Endodermal cell (in vitro differentiated cells): Measurements from ENCODE around the gene POU2AF1. TPM values are rescaled to one million over a fixed set of nuclear protein-coding genes. Genes with fewer than 3 reads are reported as not detected.

Source experiments
- DNase-seq: peaks from one replicate; pipeline ENCODE4 v3.0.0-alpha.2; 2017
- H3K27ac ChIP-seq: 2 replicates; pipeline ENCODE4 v1.5.1; 2013; ENCODE audit warnings: mild to moderate bottlenecking, low read depth, low read length, moderate library complexity
- H3K27me3 ChIP-seq: 2 replicates; pipeline ENCODE4 v1.6.1; 2013; ENCODE audit warnings: mild to moderate bottlenecking, low read length, moderate library complexity; ENCODE audit not compliant: insufficient read depth, control insufficient read depth, poor library complexity, severe bottlenecking
- H3K36me3 ChIP-seq: 2 replicates; pipeline ENCODE4 v1.7.0; 2013; ENCODE audit warnings: mild to moderate bottlenecking, low read length, moderate library complexity; ENCODE audit not compliant: control insufficient read depth, insufficient read depth
- H3K4me1 ChIP-seq: one replicate; pipeline ENCODE4 v1.7.0; 2013; ENCODE audit warnings: low read length; ENCODE audit not compliant: control insufficient read depth, insufficient read depth
- H3K4me3 ChIP-seq: 2 replicates; pipeline ENCODE4 v1.5.1; 2013; ENCODE audit warnings: mild to moderate bottlenecking, low read length, moderate library complexity
- H3K9ac ChIP-seq: 2 replicates; pipeline ENCODE4 v1.6.1; 2013; ENCODE audit warnings: mild to moderate bottlenecking, low read length, moderate library complexity; ENCODE audit not compliant: poor library complexity, severe bottlenecking; ENCODE audit errors: extremely low read depth
- H3K9me3 ChIP-seq: 2 replicates; pipeline ENCODE4 v1.6.1; 2013; ENCODE audit warnings: mild to moderate bottlenecking, low read length, moderate library complexity; ENCODE audit not compliant: control insufficient read depth
- H3K27ac Mint-ChIP-seq: 2 replicates; pipeline ENCODE4 v1.8.0; 2020; ENCODE audit warnings: mixed read lengths
- H3K27me3 Mint-ChIP-seq: 2 replicates; pipeline ENCODE4 v1.8.0; 2021; ENCODE audit warnings: mild to moderate bottlenecking, mixed read lengths; ENCODE audit not compliant: insufficient read depth
- H3K36me3 Mint-ChIP-seq: 2 replicates; pipeline ENCODE4 v1.8.0; 2020; ENCODE audit warnings: low read depth, mixed read lengths
- H3K4me1 Mint-ChIP-seq: 2 replicates; pipeline ENCODE4 v1.8.0; 2020; ENCODE audit warnings: mixed read lengths
- H3K4me3 Mint-ChIP-seq: 2 replicates; pipeline ENCODE4 v1.8.0; 2020; ENCODE audit warnings: mild to moderate bottlenecking, moderate library complexity, mixed read lengths
- H3K9me3 Mint-ChIP-seq: 2 replicates; pipeline ENCODE4 v1.8.0; 2020; ENCODE audit warnings: mild to moderate bottlenecking, mixed read lengths
- WGBS, 2 experiments: methylation state at CpG; one replicate each; pipeline versions ENCODE4 v1.1.5 to v1.1.7; 2013; ENCODE audit warnings: missing lambda C conversion rate in 2 of 2, mixed read lengths in 1 of 2; ENCODE audit not compliant: insufficient coverage in 1 of 2, insufficient read length in 1 of 2; 5-methylcytosine and 5-hydroxymethylcytosine counted together
- total RNA-seq, 2 donors: library from RNA; stranded (reverse); fragmentation: NEBNext Ultra II Directional in 1 of 2; extraction: Animal tissue kit (Norgen Biotek cat#: 25700) in 1 of 2; gene quantifications; 2 replicates in 1 of 2; 3 replicates in 1 of 2; pipeline ENCODE4 v1.2.1, GENCODE V29; 2021
- TF ChIP-seq, protein P1 (sequence below): fragments of 200-600 bp; sonication (generic); conservative IDR thresholded peaks from 2 replicates; pipeline ENCODE4 v1.5.0; 2021; ENCODE audit warnings: antibody characterized with exemption, mild to moderate bottlenecking

POU2AF1 gene
- total RNA-seq, 2 donors from 2014 or later, result 0.46 to 0.77 TPM

DNA sequence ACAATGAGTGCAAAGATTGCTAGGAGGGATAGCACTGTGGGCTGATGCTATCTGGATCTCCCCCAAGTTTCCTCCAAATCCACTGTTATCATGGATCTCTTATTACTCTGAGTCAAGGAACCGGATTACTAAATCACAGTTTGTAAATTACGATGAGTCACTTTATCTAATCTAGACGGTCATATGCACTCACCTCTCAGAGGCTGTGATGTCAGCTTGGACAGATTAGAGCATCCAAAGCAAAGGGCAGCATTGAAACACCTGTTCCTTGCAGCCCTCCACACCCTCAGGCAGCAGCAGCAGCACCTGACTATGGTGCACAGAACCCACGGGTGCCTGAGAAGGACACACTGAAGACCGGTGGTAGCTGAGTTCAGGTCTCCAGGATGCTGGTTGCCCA, 14.0 kb upstream of the POU2AF1 start:
- no peak for DNase-seq
- Histone ChIP-seq H3K4me1 (no peaks in the 10 kb centered on the region), H3K9ac (no peak overlapping the region), H3K4me3 (no peak overlapping the region), H3K36me3 (no peaks in the 10 kb centered on the region), H3K27me3 (no peaks in the 10 kb centered on the region), H3K9me3 (no peaks in the 10 kb centered on the region), H3K27ac (no peak overlapping the region)
- WGBS, 2 experiments, result 88 to 94% methylated on average over 3 to 5 of the region's 5 CpGs
- TF ChIP-seq, protein P1, sequence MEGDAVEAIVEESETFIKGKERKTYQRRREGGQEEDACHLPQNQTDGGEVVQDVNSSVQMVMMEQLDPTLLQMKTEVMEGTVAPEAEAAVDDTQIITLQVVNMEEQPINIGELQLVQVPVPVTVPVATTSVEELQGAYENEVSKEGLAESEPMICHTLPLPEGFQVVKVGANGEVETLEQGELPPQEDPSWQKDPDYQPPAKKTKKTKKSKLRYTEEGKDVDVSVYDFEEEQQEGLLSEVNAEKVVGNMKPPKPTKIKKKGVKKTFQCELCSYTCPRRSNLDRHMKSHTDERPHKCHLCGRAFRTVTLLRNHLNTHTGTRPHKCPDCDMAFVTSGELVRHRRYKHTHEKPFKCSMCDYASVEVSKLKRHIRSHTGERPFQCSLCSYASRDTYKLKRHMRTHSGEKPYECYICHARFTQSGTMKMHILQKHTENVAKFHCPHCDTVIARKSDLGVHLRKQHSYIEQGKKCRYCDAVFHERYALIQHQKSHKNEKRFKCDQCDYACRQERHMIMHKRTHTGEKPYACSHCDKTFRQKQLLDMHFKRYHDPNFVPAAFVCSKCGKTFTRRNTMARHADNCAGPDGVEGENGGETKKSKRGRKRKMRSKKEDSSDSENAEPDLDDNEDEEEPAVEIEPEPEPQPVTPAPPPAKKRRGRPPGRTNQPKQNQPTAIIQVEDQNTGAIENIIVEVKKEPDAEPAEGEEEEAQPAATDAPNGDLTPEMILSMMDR, result no peak
- H3K27me3 Mint-ChIP-seq, result no peaks in the 10 kb centered on the region
- no peak overlapping the region for H3K4me3 Mint-ChIP-seq
- no peaks in the 10 kb centered on the region for H3K9me3 Mint-ChIP-seq
- no peaks in the 10 kb centered on the region for H3K36me3 Mint-ChIP-seq
- H3K4me1 Mint-ChIP-seq, result peaks cover 2% of the 10 kb centered on the region
- no peak overlapping the region for H3K27ac Mint-ChIP-seq

DNA sequence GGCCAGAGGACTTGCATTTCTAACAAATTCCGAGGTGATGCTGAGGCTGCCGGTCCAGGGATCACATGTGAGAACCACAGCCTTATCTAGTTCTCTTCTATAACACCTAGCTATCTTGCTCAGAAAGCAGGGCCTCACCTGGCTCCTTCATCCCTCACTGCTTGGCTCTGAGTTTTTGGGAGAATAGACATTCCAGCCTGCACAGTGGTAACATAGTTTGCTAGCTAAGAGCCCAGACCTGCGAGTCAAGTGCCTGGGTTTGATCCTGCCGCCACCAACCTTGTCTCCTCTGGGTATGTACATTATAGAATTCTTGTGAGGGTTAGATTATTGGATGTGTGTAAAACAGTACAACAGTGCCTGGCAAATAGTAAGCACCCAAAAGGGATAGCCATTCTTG, 13.5 kb upstream of the POU2AF1 start:
- Mint-ChIP-seq H3K27ac (no peak overlapping the region), H3K4me3 (no peak overlapping the region), H3K36me3 (no peaks in the 10 kb centered on the region), H3K9me3 (no peaks in the 10 kb centered on the region), H3K27me3 (no peaks in the 10 kb centered on the region), H3K4me1 (peaks cover 2% of the 10 kb centered on the region)
- Histone ChIP-seq H3K9ac (no peak overlapping the region), H3K4me3 (no peak overlapping the region), H3K27ac (no peak overlapping the region), H3K4me1 (no peaks in the 10 kb centered on the region), H3K27me3 (no peaks in the 10 kb centered on the region), H3K36me3 (no peaks in the 10 kb centered on the region), H3K9me3 (no peaks in the 10 kb centered on the region)
- TF ChIP-seq, protein P1, result no peak
- no peak for DNase-seq
- whole genome bisulfite sequencing, 2 experiments, result 88 to 97% methylated on average over 2 to 4 of the region's 4 CpGs

DNA sequence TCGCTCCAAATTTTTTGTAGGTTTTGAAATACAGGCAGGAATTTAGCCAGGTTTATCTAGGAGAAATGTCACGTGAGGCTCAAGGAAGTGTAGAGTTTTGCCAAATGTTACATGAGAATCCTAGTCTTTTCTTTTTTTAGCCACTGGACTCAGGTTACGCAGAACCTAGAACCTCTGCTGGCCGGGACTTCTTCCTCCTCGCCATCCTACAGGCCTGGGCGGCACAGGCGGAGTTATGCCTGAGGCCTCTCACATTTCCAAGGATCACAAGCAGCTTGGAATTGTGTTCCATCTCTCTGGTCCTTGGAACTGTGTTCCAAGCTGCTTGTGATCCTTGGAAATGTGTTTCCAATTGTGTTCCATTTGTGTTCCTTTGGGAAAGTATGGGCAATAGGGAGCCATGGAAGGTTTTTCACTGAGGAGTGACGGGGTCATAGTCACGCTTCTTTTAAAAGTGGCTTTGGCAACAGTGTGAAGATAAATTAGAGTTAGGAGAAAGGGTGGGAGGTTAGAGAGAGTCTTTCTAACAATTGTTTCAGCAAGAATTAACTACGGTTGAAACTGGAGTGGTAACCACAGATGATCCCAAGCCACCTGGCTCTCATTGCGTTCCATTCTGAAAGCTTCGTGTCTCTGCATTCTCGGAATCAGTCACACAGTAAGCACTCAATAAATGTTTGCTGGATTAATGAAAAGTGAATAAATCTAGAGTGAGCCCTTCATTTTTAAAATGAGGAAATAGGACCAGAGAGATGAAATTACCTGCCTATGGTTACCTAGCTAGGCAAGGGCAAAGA, 12.5 kb upstream of the POU2AF1 start:
- Histone ChIP-seq H3K36me3 (no peaks in the 10 kb centered on the region), H3K27ac (no peak overlapping the region), H3K9ac (no peak overlapping the region), H3K9me3 (no peaks in the 10 kb centered on the region), H3K27me3 (no peaks in the 10 kb centered on the region), H3K4me3 (no peak overlapping the region), H3K4me1 (no peaks in the 10 kb centered on the region)
- H3K4me1 Mint-ChIP-seq, result peaks cover 2% of the 10 kb centered on the region
- no peak for DNase-seq
- 95 to 97% methylated on average over 8 to 13 of the region's 13 CpGs for WGBS, 2 experiments
- no peaks in the 10 kb centered on the region for H3K27me3 Mint-ChIP-seq
- H3K27ac Mint-ChIP-seq, result no peak overlapping the region
- H3K4me3 Mint-ChIP-seq, result no peak overlapping the region
- no peaks in the 10 kb centered on the region for H3K9me3 Mint-ChIP-seq
- no peaks in the 10 kb centered on the region for H3K36me3 Mint-ChIP-seq
- TF ChIP-seq, protein P1, result no peak
